HCT116 (cell line): ENCODE data around the gene SLC16A4. TPM values are rescaled to one million over a fixed set of nuclear protein-coding genes. Genes with fewer than 3 reads are reported as not detected.

Source experiments
- ATAC-seq: fragments of 200-7000 bp; cut with Tn5 transposase; 2 replicates; pipeline ENCODE4 v1.9.1; 2020; ENCODE audit warnings: mild to moderate bottlenecking, moderate library complexity
- BruUV-seq: library from RNA; stranded (reverse); fragments of 400-500 nt; replicated peaks from 2 replicates; lab custom pipeline; 2021; lab: Mats Ljungman, UMichigan
- CTCF ChIA-PET: fragments of 300-600 bp; sonication (Branson Sonifier 250); formaldehyde crosslinking; loops from one replicate; lab custom pipeline; 2021; ENCODE audit warnings: antibody characterized with exemption; lab: Charles Lee
- POLR2A ChIA-PET: fragments of 300-600, 350-600 bp; sonication (Branson Sonifier 250); formaldehyde crosslinking; loops from one replicate; lab custom pipeline; 2021; ENCODE audit warnings: antibody characterized with exemption; lab: Charles Lee
- RAD21 ChIA-PET, 2 experiments: fragments of 300-600 bp; sonication (Branson Sonifier 250); formaldehyde crosslinking; loops; one replicate each; lab custom pipeline; 2023; ENCODE audit warnings: low total read pairs in 2 of 2; ENCODE audit not compliant: uncharacterized antibody in 2 of 2, unreplicated experiment in 2 of 2, low non-redundant PET in 1 of 2; lab: Charles Lee
- DNase-seq: peaks from one replicate; pipeline ENCODE4 v3.0.0-alpha.2; 2010; ENCODE audit warnings: low read depth, low spot score
- H2AFZ ChIP-seq: fragments of 200-600 bp; shearing (Covaris generic), sonication (generic); 2 replicates; pipeline ENCODE4 v1.6.1; 2017; ENCODE audit warnings: low read depth, mixed run types, mixed read lengths, antibody characterized with exemption, low read length; ENCODE audit not compliant: poor library complexity, severe bottlenecking
- H3K27ac ChIP-seq: 2 replicates; pipeline ENCODE4 v1.5.1; 2012; ENCODE audit warnings: low read depth, low read length
- H3K27me3 ChIP-seq: fragments of 200-600 bp; sonication (generic); 2 replicates; pipeline ENCODE4 v1.6.1; 2016; ENCODE audit warnings: mixed run types, low read length, mixed read lengths; ENCODE audit not compliant: insufficient read depth
- H3K36me3 ChIP-seq, 2 experiments: fragments of 200-500 bp in 1 of 2; fragments of 200-600 bp in 1 of 2; sonication (Bioruptor generic) in 1 of 2; sonication (generic) in 1 of 2; 2 replicates each; pipeline versions ENCODE4 v1.5.1 to v1.6.1; 2014 to 2016; ENCODE audit warnings: low read length in 2 of 2, inconsistent platforms in 1 of 2, mixed read lengths in 1 of 2, mixed run types in 1 of 2; ENCODE audit not compliant: insufficient read depth in 2 of 2, control insufficient read depth in 1 of 2
- H3K4me1 ChIP-seq, 2 experiments: fragments of 200-600 bp in 1 of 2; sonication (generic) in 1 of 2; 2 replicates each; pipeline versions ENCODE4 v1.5.1 to v1.6.1; 2012 to 2017; ENCODE audit warnings: low read length in 2 of 2, inconsistent platforms in 1 of 2, mild to moderate bottlenecking in 1 of 2, mixed read lengths in 1 of 2, mixed run types in 1 of 2, moderate library complexity in 1 of 2; ENCODE audit not compliant: insufficient read depth in 2 of 2, control insufficient read depth in 1 of 2
- H3K4me2 ChIP-seq: fragments of 200-600 bp; sonication (generic); 2 replicates; pipeline ENCODE4 v1.6.1; 2017; ENCODE audit warnings: mixed run types, low read length, mixed read lengths
- H3K4me3 ChIP-seq, 2 experiments: fragments of 200-600 bp in 1 of 2; sonication (generic) in 1 of 2; replicated peaks in 1 of 2; 2 replicates each; pipeline ENCODE4 v1.5.1; 2011 to 2016; ENCODE audit warnings: low read length in 2 of 2, control low read depth in 1 of 2, low read depth in 1 of 2, mild to moderate bottlenecking in 1 of 2, mixed read lengths in 1 of 2, mixed run types in 1 of 2
- H3K79me2 ChIP-seq: fragments of 200-600 bp; sonication (generic); 2 replicates; pipeline ENCODE4 v1.6.1; 2017; ENCODE audit warnings: mild to moderate bottlenecking, mixed run types, low read length, moderate library complexity, mixed read lengths; ENCODE audit not compliant: insufficient read depth
- H3K9ac ChIP-seq: fragments of 200-600 bp; sonication (generic); 2 replicates; pipeline ENCODE4 v1.6.1; 2016; ENCODE audit warnings: low read length, mixed read lengths
- H3K9me2 ChIP-seq: fragments of 200-600 bp; sonication (generic), shearing (Covaris generic); 2 replicates; pipeline ENCODE4 v1.6.1; 2017; ENCODE audit warnings: mixed run types, mild to moderate bottlenecking, moderate library complexity; ENCODE audit not compliant: insufficient read depth
- H3K9me3 ChIP-seq, 2 experiments: fragments of 200-500 bp in 1 of 2; fragments of 200-600 bp in 1 of 2; sonication (Bioruptor generic) in 1 of 2; sonication (generic) in 1 of 2; 2 replicates each; pipeline ENCODE4 v1.6.1; 2014 to 2017; ENCODE audit warnings: low read length in 2 of 2, mixed read lengths in 2 of 2, inconsistent platforms in 1 of 2, low read depth in 1 of 2, mild to moderate bottlenecking in 1 of 2, mixed run types in 1 of 2, moderate library complexity in 1 of 2; ENCODE audit not compliant: control insufficient read depth in 1 of 2, insufficient read depth in 1 of 2
- H4K20me1 ChIP-seq: fragments of 200-600 bp; sonication (generic), shearing (Covaris generic); 2 replicates; pipeline ENCODE4 v1.6.1; 2017; ENCODE audit warnings: mixed run types, mild to moderate bottlenecking, moderate library complexity; ENCODE audit not compliant: insufficient read depth
- ATF3 ChIP-seq: IDR thresholded peaks from 2 replicates; pipeline ENCODE4 v1.6.1; 2012
- CBX3 ChIP-seq: IDR thresholded peaks from 2 replicates; pipeline ENCODE4 v1.6.1; 2012; ENCODE audit warnings: low read depth
- CEBPB ChIP-seq: IDR thresholded peaks from 2 replicates; pipeline ENCODE4 v1.6.1; 2012; ENCODE audit warnings: low read depth
- ELF1 ChIP-seq: IDR thresholded peaks from 2 replicates; pipeline ENCODE4 v1.6.1; 2012; ENCODE audit warnings: low read depth, borderline replicate concordance
- EZH2 ChIP-seq: fragments of 200-600 bp; sonication (generic); IDR thresholded peaks from 2 replicates; pipeline ENCODE4 v1.6.1; 2017; ENCODE audit warnings: antibody characterized with exemption, mixed run types
- FOSL1 ChIP-seq: IDR thresholded peaks from 2 replicates; pipeline ENCODE4 v1.6.1; 2012; ENCODE audit warnings: low read depth
- JUND ChIP-seq: IDR thresholded peaks from 2 replicates; pipeline ENCODE4 v1.6.1; 2012
- POLR2A ChIP-seq: IDR thresholded peaks from 2 replicates; pipeline ENCODE4 v1.7.0; 2011; ENCODE audit warnings: borderline replicate concordance; ENCODE audit not compliant: insufficient read depth, insufficient read length; ENCODE audit errors: extremely low read depth
- POLR2AphosphoS5 ChIP-seq: IDR thresholded peaks from 2 replicates; pipeline ENCODE4 v1.6.1; 2011; ENCODE audit warnings: mild to moderate bottlenecking, low read depth, low read length, moderate library complexity
- SIN3A ChIP-seq: IDR thresholded peaks from 2 replicates; pipeline ENCODE4 v1.6.1; 2012; ENCODE audit warnings: low read depth
- SP1 ChIP-seq: IDR thresholded peaks from 2 replicates; pipeline ENCODE4 v1.6.1; 2012; ENCODE audit warnings: low read depth
- SRF ChIP-seq: IDR thresholded peaks from 2 replicates; pipeline ENCODE4 v1.6.1; 2012; ENCODE audit warnings: low read depth
- YY1 ChIP-seq: IDR thresholded peaks from 2 replicates; pipeline ENCODE4 v1.6.1; 2011; ENCODE audit warnings: low read length, low read depth, moderate library complexity, mild to moderate bottlenecking; ENCODE audit not compliant: insufficient replicate concordance; ENCODE audit errors: extremely low read depth
- ZBTB33 ChIP-seq: IDR thresholded peaks from 2 replicates; pipeline ENCODE4 v1.6.1; 2011; ENCODE audit warnings: mild to moderate bottlenecking, low read length, moderate library complexity; ENCODE audit not compliant: insufficient replicate concordance; ENCODE audit errors: extremely low read depth
- ZNF274 ChIP-seq: fragments of 200-500 bp; sonication (Bioruptor generic); IDR thresholded peaks from 2 replicates; pipeline ENCODE4 v1.6.1; 2014; ENCODE audit warnings: mild to moderate bottlenecking, low read depth, low read length, inconsistent platforms
- intact Hi-C: fragments of 100-400 bp; cut with micrococcal nuclease; formaldehyde crosslinking; loops from 2 replicates; pipeline ENCODE4 v1.10.0; 2022
- total RNA-seq: library from RNA; stranded (reverse); gene quantifications from one replicate; pipeline ENCODE4 v1.2.1, GENCODE V29; 2021; ENCODE audit not compliant: unreplicated experiment

The SLC16A4 gene
- total RNA-seq, 1 experiment from 2014 or later: 0.20 TPM

- H3K9ac ChIP-seq: no peak overlapping the region
- DNase-seq: no peak
- no peaks in the 10 kb centered on the region for H3K9me2 ChIP-seq
- H3K4me3 ChIP-seq: no peak overlapping the region
- H3K4me1 ChIP-seq: no peaks in the 10 kb centered on the region
- H2AFZ ChIP-seq: no peak overlapping the region
- RAD21 ChIA-PET: no interaction called here
- POLR2A ChIA-PET: interaction anchor here (2.7 kb wide), 1 partner anchor 11 kb away, joined by 14 read pairs; the partner anchor contains the start of gene RBM15
- no TSS peak for BruUV-seq
- no peak for TF ChIP-seq ATF3
- no peak for TF ChIP-seq POLR2AphosphoS5
- no peak for TF ChIP-seq ZBTB33
- TF ChIP-seq, all 23 proteins: peak for 0
- Histone ChIP-seq H3K27me3 (no peaks in the 10 kb centered on the region), H3K9me3 (no peaks in the 10 kb centered on the region), H3K79me2 (peaks cover 98% of the 10 kb centered on the region), H3K36me3 (peaks cover 25 to 26% of the 10 kb centered on the region in 2 experiments; a peak in 3 of 4 replicates), H3K27ac (no peak overlapping the region), H3K4me2 (no peak overlapping the region), H4K20me1 (peaks cover 44% of the 10 kb centered on the region; the same call in 1 of the 2 replicates)
- CTCF ChIA-PET: no interaction called here
- intact Hi-C loops: no loop called here
- no peak for ATAC-seq
Observed at GRCh38 chr1:110350360-110350759, 40.5 kb downstream of the SLC16A4 start.

GRCh38 chr1:110348771-110349170 is 42.1 kb downstream of the SLC16A4 start:
- no peak overlapping the region for H3K9ac ChIP-seq
- DNase-seq (no peak), ATAC-seq (no peak)
- ChIA-PET RAD21 (interaction anchor here in 1 of 2 experiments (0.7 kb wide), 1 partner anchor 10 kb away, joined by 3 read pairs; no protein-coding TSS in a partner anchor), CTCF (interaction anchor here (0.9 to 1.3 kb wide), 3 partner anchors 10 to 152 kb away, joined by 3 to 4 read pairs (median 3); no protein-coding TSS in a partner anchor), POLR2A (interaction anchor here (1.1 to 2.7 kb wide), 2 partner anchors 10 to 12 kb away, joined by 4 to 14 read pairs; partner anchors contain the start of gene RBM15)
- no peaks in the 10 kb centered on the region for H3K9me2 ChIP-seq
- peaks cover 60% of the 10 kb centered on the region; the same call in 1 of the 2 replicates for H4K20me1 ChIP-seq
- no peak overlapping the region for H3K4me3 ChIP-seq
- H3K27me3 ChIP-seq: no peaks in the 10 kb centered on the region
- H3K27ac ChIP-seq: no peak overlapping the region
- H2AFZ ChIP-seq: no peak overlapping the region
- no peak overlapping the region for H3K4me2 ChIP-seq
- intact Hi-C loops: no loop called here
- H3K36me3 ChIP-seq: peaks cover 33 to 40% of the 10 kb centered on the region in 2 experiments
- TF ChIP-seq CEBPB (no peak), ZNF274 (no peak), JUND (no peak), ELF1 (no peak), POLR2AphosphoS5 (no peak), FOSL1 (no peak), EZH2 (no peak), POLR2A (no peak), YY1 (no peak), SP1 (no peak), SRF (no peak), ZBTB33 (no peak), CBX3 (no peak), SIN3A (no peak)
- no peaks in the 10 kb centered on the region for H3K9me3 ChIP-seq
- no TSS peak for BruUV-seq
- H3K79me2 ChIP-seq: peaks cover 98% of the 10 kb centered on the region
- no peaks in the 10 kb centered on the region for H3K4me1 ChIP-seq
